Measurements from ENCODE around the gene NUP153. TPM values are rescaled to one million over a fixed set of nuclear protein-coding genes. Genes with fewer than 3 reads are reported as not detected.

Gene NUP153
- total RNA-seq, 1 donor, result 68.4 TPM

DNA sequence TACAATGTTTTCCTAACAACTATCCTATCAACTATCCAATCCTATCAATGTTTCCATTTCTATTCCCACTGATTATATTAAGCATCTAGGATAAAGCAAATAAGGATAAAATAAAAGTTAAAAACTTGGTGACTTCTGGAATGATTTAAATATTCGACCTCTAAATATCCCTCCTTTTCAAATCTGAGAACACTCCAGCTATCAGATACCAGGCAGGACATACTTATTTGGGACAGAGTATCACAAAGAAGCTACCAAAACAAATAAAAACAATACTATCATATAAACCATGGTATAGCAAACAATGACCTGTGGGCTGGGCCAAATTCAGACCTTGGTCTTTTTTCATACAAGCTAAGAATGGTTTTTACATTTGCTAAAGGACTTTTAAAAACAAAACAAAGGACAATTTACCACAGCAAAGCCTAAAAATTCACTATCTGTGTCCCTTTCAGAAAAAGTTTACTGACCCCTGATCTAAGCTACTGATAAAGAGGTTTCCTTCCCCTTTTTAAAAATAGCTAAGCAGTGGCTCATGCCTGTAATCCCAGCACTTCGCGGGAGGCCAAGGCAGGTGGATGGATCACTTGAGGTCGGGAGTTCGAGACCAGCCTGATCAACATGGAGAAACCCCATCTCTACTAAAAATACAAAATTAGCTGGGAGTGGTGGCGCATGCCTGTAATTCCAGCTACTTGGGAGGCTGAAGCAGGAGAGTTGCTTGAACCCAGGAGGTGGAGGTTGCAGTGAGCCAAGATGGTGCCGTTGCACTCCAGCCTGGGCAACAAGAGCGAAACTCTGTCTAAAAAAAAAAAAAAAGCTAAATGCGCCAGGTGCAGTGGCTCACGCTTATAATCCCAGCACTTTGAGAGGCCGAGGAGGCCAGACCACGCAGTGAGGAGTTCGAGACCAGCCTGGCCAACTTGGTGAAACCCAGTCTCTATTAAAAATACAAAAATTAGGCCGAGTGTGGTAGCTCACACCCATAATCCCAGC is 6.0 kb downstream of the NUP153 start:
- Histone ChIP-seq H3K4me3 (ENCODE audit: low read length) (no peak overlapping the region), H3K9me3 (ENCODE audit: low read depth, low read length) (no peaks in the 10 kb centered on the region), H3K4me1 (ENCODE audit: insufficient read depth, low read length) (peaks cover 55% of the 10 kb centered on the region), H3K27me3 (ENCODE audit: insufficient read depth, low read length) (no peaks in the 10 kb centered on the region)

DNA sequence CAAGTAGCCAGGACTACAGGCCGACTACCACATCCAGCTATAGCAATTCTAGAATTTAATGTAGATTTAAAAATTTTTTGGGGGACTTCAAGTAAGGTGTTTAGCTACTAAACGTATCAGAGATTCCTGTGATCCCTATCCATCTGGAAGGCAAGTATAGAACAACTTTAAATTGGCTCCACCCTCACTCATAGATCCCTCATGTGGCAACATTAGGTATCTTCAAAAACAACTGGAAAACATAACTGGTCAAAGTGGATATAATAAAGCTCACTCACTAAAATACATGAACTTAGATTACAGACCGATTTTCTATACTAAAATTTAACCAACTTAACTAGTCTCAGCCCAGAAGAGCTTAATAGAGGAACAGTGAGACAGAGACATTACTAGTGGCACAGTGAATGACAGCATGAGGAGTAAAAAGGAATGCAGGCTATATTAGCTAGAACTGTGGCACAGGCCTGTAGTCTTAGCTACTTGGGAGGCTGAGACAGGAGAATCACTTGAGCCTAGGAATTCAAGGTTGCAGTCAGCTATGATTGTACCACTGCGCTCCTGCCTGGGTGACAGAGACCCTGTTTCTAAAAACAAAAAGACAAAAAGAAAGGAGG is 14.7 kb downstream of the NUP153 start:
- H3K4me1 ChIP-seq (ENCODE audit: insufficient read depth, low read length), result peaks cover 19% of the 10 kb centered on the region
- H3K27me3 ChIP-seq (ENCODE audit: insufficient read depth, low read length), result no peaks in the 10 kb centered on the region
- H3K9me3 ChIP-seq (ENCODE audit: low read depth, low read length), result no peaks in the 10 kb centered on the region
- no peak overlapping the region for H3K4me3 ChIP-seq (ENCODE audit: low read length)

DNA sequence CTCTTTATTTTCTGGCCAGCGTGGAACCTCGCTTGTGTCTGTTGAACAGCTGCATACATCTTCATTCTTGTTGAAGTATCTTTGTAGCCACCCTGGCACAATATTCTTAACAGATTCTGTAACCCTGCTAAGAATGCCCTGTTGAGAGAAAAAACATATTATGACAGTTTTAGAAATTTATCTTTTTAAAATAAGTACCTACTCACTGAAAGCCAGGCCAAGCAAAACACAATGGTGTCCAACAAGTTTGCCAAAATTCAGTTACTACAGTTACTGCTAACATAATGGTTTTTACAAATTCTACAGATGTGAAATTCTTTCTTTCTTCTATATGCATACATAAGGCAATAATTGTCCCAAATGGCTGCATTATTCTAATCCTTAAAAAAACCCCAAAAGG is 18.2 kb downstream of the NUP153 start:
- peaks cover 15% of the 10 kb centered on the region for H3K4me1 ChIP-seq (ENCODE audit: insufficient read depth, low read length)
- H3K4me3 ChIP-seq (ENCODE audit: low read length), result no peak overlapping the region
- no peaks in the 10 kb centered on the region for H3K9me3 ChIP-seq (ENCODE audit: low read depth, low read length)
- H3K27me3 ChIP-seq (ENCODE audit: insufficient read depth, low read length), result no peaks in the 10 kb centered on the region

DNA sequence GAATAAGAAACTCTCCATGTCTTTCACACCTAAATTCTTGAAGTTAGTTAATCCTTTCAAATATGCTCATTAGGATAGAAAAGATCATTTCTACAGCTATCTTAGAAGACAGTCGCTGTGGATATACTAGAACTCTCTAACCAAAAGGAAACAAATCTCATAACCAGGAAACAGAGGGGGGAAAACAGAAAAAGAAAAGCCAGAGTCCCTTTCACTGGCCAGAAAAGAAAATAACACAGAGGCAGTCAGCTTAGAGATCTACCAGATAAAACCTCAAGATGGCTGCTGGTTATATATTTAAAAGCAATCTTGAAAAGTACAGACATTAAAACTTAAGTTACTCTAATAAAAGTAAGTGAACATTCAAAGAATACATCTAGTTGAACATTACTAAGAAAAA is 19.6 kb downstream of the NUP153 start:
- no peak overlapping the region for H3K4me3 ChIP-seq (ENCODE audit: low read length)
- H3K9me3 ChIP-seq (ENCODE audit: low read depth, low read length), result no peaks in the 10 kb centered on the region
- peaks cover 9% of the 10 kb centered on the region for H3K4me1 ChIP-seq (ENCODE audit: insufficient read depth, low read length)
- no peaks in the 10 kb centered on the region for H3K27me3 ChIP-seq (ENCODE audit: insufficient read depth, low read length)

- no peaks in the 10 kb centered on the region for H3K27me3 ChIP-seq (ENCODE audit: insufficient read depth, low read length)
- H3K9me3 ChIP-seq (ENCODE audit: low read depth, low read length), result no peaks in the 10 kb centered on the region
- no peak overlapping the region for H3K4me3 ChIP-seq (ENCODE audit: low read length)
- H3K4me1 ChIP-seq (ENCODE audit: insufficient read depth, low read length), result peaks cover 6% of the 10 kb centered on the region
Observed at GRCh38 chr6:17684134-17684533, 22.6 kb downstream of the NUP153 start.

DNA sequence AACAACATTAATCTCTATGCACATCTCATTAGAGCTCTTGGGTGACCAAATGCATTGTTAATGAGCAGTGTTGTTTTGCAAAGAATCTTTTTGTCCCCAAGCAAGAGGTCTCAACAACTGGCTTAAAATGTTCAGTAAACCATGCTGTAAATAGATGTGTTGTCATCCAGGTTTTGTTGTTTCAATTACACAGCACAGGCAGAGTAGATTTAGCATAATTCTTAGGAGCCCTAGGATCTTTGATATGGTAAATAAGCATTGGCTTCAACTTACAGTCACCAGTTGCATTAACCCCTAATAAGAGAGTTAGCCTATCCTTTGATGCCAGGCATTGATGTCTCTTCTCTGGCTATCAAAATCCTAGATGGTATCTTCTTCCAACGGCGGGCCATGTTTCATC is 23.3 kb downstream of the NUP153 start:
- no peaks in the 10 kb centered on the region for H3K27me3 ChIP-seq (ENCODE audit: insufficient read depth, low read length)
- H3K9me3 ChIP-seq (ENCODE audit: low read depth, low read length), result no peaks in the 10 kb centered on the region
- peaks cover 9% of the 10 kb centered on the region for H3K4me1 ChIP-seq (ENCODE audit: insufficient read depth, low read length)
- H3K4me3 ChIP-seq (ENCODE audit: low read length), result no peak overlapping the region

DNA sequence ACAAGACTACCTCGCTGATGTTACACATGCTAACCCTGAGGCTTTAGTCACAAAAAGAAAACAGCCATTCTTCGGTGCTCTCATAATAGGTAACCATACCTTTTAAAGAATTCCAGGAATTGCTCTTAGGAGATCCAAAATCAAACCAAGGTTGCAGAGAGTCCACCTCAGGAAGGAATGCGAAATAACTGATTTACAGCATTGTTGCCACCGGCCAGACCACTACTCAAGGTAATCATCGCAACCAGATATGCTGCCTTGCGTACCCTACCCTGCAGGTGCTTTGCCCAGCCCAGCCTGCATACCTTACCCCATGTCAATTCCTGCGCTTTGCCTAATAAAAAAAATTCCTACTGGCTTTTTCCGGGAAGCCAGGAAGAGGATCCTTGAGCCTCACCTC is 27.0 kb downstream of the NUP153 start:
- Histone ChIP-seq H3K9me3 (ENCODE audit: low read depth, low read length) (no peaks in the 10 kb centered on the region), H3K4me3 (ENCODE audit: low read length) (no peak overlapping the region), H3K4me1 (ENCODE audit: insufficient read depth, low read length) (peaks cover 9% of the 10 kb centered on the region), H3K27me3 (ENCODE audit: insufficient read depth, low read length) (no peaks in the 10 kb centered on the region)

DNA sequence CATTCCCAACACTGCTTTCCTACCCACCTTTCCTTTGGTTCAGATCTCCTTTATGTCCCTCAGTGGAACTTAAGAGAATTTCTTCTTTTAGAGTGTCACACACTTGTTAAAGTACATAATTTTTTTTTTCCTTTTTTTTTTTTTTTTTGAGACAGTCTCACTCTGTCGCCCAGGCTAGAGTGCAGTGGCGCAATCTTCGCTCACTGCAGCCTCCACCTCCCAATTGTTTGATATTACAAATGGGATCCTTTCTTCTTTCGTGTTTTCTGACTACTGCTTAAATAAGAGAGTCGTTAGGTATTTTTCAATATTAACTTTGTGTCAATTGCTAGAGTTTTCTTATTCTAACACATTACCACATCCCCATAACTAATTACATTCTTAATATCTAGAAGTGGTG is 29.1 kb downstream of the NUP153 start:
- no peak overlapping the region for H3K4me3 ChIP-seq (ENCODE audit: low read length)
- no peaks in the 10 kb centered on the region for H3K9me3 ChIP-seq (ENCODE audit: low read depth, low read length)
- peaks cover 9% of the 10 kb centered on the region for H3K4me1 ChIP-seq (ENCODE audit: insufficient read depth, low read length)
- H3K27me3 ChIP-seq (ENCODE audit: insufficient read depth, low read length), result no peaks in the 10 kb centered on the region

- no peak overlapping the region for H3K4me3 ChIP-seq (ENCODE audit: low read length)
- no peaks in the 10 kb centered on the region for H3K27me3 ChIP-seq (ENCODE audit: insufficient read depth, low read length)
- H3K4me1 ChIP-seq (ENCODE audit: insufficient read depth, low read length), result peaks cover 3% of the 10 kb centered on the region
- no peaks in the 10 kb centered on the region for H3K9me3 ChIP-seq (ENCODE audit: low read depth, low read length)
Observed at GRCh38 chr6:17673543-17674254, 33.0 kb downstream of the NUP153 start.

GRCh38 chr6:17672064-17672718 is 34.5 kb downstream of the NUP153 start:
- no peak overlapping the region for H3K4me3 ChIP-seq (ENCODE audit: low read length)
- H3K27me3 ChIP-seq (ENCODE audit: insufficient read depth, low read length), result no peaks in the 10 kb centered on the region
- no peaks in the 10 kb centered on the region for H3K9me3 ChIP-seq (ENCODE audit: low read depth, low read length)
- no peaks in the 10 kb centered on the region for H3K4me1 ChIP-seq (ENCODE audit: insufficient read depth, low read length)

GRCh38 chr6:17666646-17667045 is 40.1 kb downstream of the NUP153 start:
- no peaks in the 10 kb centered on the region for H3K4me1 ChIP-seq (ENCODE audit: insufficient read depth, low read length)
- H3K4me3 ChIP-seq (ENCODE audit: low read length), result no peak overlapping the region
- H3K9me3 ChIP-seq (ENCODE audit: low read depth, low read length), result no peaks in the 10 kb centered on the region
- no peaks in the 10 kb centered on the region for H3K27me3 ChIP-seq (ENCODE audit: insufficient read depth, low read length)

DNA sequence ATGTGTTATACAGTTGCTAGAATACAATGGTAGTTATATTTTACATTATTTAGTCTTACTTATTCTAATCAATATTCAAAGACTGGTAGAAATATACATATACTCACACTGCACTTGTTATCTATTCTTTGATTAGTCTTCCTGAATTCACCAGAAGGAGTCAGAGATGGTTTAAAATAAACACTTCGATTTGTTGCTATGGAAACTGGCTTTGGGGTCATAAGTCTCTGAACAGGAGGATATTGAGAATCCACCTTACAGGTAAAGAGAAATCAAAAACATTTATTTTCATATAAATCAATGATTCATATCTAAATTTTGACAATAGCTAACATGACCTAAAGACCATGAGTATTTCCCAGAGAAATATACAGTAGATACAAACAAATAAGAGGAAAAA is 41.6 kb downstream of the NUP153 start:
- no peaks in the 10 kb centered on the region for H3K27me3 ChIP-seq (ENCODE audit: insufficient read depth, low read length)
- no peak overlapping the region for H3K4me3 ChIP-seq (ENCODE audit: low read length)
- no peaks in the 10 kb centered on the region for H3K9me3 ChIP-seq (ENCODE audit: low read depth, low read length)
- H3K4me1 ChIP-seq (ENCODE audit: insufficient read depth, low read length), result no peaks in the 10 kb centered on the region

- Histone ChIP-seq H3K4me3 (ENCODE audit: low read length) (no peak overlapping the region), H3K27me3 (ENCODE audit: insufficient read depth, low read length) (no peaks in the 10 kb centered on the region), H3K9me3 (ENCODE audit: low read depth, low read length) (no peaks in the 10 kb centered on the region), H3K4me1 (ENCODE audit: insufficient read depth, low read length) (no peaks in the 10 kb centered on the region)
Observed at GRCh38 chr6:17663226-17663625, 43.5 kb downstream of the NUP153 start.

GRCh38 chr6:17662585-17662984 is 44.1 kb downstream of the NUP153 start:
- Histone ChIP-seq H3K9me3 (ENCODE audit: low read depth, low read length) (no peaks in the 10 kb centered on the region), H3K4me1 (ENCODE audit: insufficient read depth, low read length) (no peaks in the 10 kb centered on the region), H3K27me3 (ENCODE audit: insufficient read depth, low read length) (no peaks in the 10 kb centered on the region), H3K4me3 (ENCODE audit: low read length) (no peak overlapping the region)

DNA sequence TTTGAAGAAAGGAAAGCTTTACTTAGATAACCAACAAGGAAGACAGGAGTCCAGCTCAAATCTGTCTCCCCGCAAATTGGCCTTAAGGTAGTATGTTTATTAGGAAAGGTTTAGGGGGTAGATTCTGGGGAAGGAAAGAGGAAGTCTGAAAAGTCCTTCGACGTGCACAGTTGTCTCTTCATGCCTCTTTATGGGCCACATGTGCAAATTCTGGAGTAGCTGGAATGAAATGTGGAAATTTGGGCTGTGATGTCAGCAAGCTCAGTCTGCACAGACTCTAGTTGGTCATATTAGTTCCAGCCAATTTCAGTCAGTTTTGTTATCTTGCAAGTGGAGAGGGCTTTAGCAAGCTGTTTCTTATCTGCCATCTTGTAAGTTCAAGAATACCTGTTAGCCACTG is 50.1 kb downstream of the NUP153 start:
- Histone ChIP-seq H3K4me3 (ENCODE audit: low read length) (no peak overlapping the region), H3K27me3 (ENCODE audit: insufficient read depth, low read length) (no peaks in the 10 kb centered on the region), H3K4me1 (ENCODE audit: insufficient read depth, low read length) (no peaks in the 10 kb centered on the region), H3K9me3 (ENCODE audit: low read depth, low read length) (no peaks in the 10 kb centered on the region)
